Neural cell (in vitro differentiated cells): Measurements from ENCODE around the gene STX1A.

Source experiments
- EZH2 ChIP-seq: fragments of 200-600, 300-800 bp; shearing (Covaris generic), sonication (generic); IDR thresholded peaks from 2 replicates; pipeline ENCODE4 v1.6.1; 2014; ENCODE audit warnings: antibody characterized with exemption, low read length, borderline replicate concordance, mild to moderate bottlenecking; ENCODE audit not compliant: insufficient read depth, poor library complexity, severe bottlenecking
- TF ChIP-seq, protein P1 (sequence below): fragments of 450-650 bp; IDR thresholded peaks from 2 replicates; pipeline ENCODE4 v1.5.1; 2014; ENCODE audit warnings: antibody characterized with exemption, mild to moderate bottlenecking, moderate library complexity; ENCODE audit not compliant: poor library complexity, severe bottlenecking

DNA sequence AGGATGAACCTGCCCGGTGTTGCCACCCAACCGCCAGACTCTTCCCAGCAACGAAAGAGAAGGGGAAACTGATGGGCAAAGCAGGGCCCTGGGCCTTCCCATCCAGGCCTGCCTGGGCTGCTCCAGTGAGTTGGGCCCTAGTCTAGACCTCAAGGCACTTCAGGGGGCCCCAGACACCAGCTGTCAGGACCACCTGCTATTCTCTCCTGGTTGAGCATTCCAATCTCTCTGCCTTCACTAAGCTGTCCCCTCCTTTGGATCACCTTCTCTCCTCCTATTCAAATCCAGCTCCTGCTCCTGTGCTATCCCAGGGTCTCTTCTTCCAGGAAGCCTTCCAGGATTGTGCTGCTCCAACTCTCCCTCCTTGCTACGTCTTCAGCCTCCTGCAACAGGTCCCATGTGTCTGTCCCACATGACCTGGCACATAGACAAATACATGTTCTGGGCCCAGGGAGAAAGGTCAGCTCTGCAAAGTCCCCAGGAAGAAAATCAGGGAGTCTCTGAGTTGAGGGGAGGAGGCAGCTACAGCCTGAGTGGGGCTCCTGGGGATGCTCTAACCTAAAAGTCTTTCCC lies 3.1 kb downstream of the STX1A start:
- TF ChIP-seq, protein P1, sequence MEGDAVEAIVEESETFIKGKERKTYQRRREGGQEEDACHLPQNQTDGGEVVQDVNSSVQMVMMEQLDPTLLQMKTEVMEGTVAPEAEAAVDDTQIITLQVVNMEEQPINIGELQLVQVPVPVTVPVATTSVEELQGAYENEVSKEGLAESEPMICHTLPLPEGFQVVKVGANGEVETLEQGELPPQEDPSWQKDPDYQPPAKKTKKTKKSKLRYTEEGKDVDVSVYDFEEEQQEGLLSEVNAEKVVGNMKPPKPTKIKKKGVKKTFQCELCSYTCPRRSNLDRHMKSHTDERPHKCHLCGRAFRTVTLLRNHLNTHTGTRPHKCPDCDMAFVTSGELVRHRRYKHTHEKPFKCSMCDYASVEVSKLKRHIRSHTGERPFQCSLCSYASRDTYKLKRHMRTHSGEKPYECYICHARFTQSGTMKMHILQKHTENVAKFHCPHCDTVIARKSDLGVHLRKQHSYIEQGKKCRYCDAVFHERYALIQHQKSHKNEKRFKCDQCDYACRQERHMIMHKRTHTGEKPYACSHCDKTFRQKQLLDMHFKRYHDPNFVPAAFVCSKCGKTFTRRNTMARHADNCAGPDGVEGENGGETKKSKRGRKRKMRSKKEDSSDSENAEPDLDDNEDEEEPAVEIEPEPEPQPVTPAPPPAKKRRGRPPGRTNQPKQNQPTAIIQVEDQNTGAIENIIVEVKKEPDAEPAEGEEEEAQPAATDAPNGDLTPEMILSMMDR: no peak
- no peak for TF ChIP-seq EZH2
